Dendritic cell treated with granulocyte-macrophage colony-stimulating factor and Interleukin-4, amounts not matched to agents 40 ng/mL and 50 ng/mL, for 4 days (primary cell): Measurements from ENCODE around the gene DCAF7.

Experiments used
- H3K27ac Mint-ChIP-seq: one replicate; pipeline ENCODE4 v1.8.0; 2022; ENCODE audit warnings: mild to moderate bottlenecking, mixed read lengths
- H3K27me3 Mint-ChIP-seq: one replicate; pipeline ENCODE4 v1.8.0; 2022; ENCODE audit warnings: mild to moderate bottlenecking, mixed read lengths
- H3K36me3 Mint-ChIP-seq: one replicate; pipeline ENCODE4 v1.8.0; 2022; ENCODE audit warnings: low read depth, mixed read lengths
- H3K4me1 Mint-ChIP-seq: one replicate; pipeline ENCODE4 v1.8.0; 2022; ENCODE audit warnings: low read depth, mixed read lengths
- H3K4me3 Mint-ChIP-seq: one replicate; pipeline ENCODE4 v1.8.0; 2022; ENCODE audit warnings: mild to moderate bottlenecking, moderate library complexity, mixed read lengths
- H3K9me3 Mint-ChIP-seq: one replicate; pipeline ENCODE4 v1.8.0; 2022; ENCODE audit warnings: mixed read lengths
- intact Hi-C: fragments of 100-400 bp; cut with micrococcal nuclease; formaldehyde crosslinking; loops from one replicate; pipeline ENCODE4 v1.15.0; 2022

Gene DCAF7

GRCh38 chr17:63546308-63547082 is 3.8 kb upstream of the DCAF7 start:
- Mint-ChIP-seq H3K36me3 (peaks cover 15% of the 10 kb centered on the region), H3K4me1 (peaks cover 15% of the 10 kb centered on the region), H3K27me3 (no peaks in the 10 kb centered on the region), H3K4me3 (no peak overlapping the region), H3K9me3 (no peaks in the 10 kb centered on the region), H3K27ac (no peak overlapping the region)
- intact Hi-C loops, result no loop called here

- H3K9me3 Mint-ChIP-seq, result no peaks in the 10 kb centered on the region
- intact Hi-C loops, result no loop called here
- peaks cover 17% of the 10 kb centered on the region for H3K4me1 Mint-ChIP-seq
- H3K27ac Mint-ChIP-seq, result no peak overlapping the region
- H3K27me3 Mint-ChIP-seq, result no peaks in the 10 kb centered on the region
- peaks cover 21% of the 10 kb centered on the region for H3K36me3 Mint-ChIP-seq
- H3K4me3 Mint-ChIP-seq, result no peak overlapping the region
Measured at GRCh38 chr17:63547083-63547523, 3.2 kb upstream of the DCAF7 start.

GRCh38 chr17:63549289-63549945 is 860 bp upstream of the DCAF7 start:
- intact Hi-C loops, result no loop called here
- H3K4me1 Mint-ChIP-seq, result peaks cover 36% of the 10 kb centered on the region
- peak overlapping the region; percentile 97 for H3K27ac Mint-ChIP-seq
- no peaks in the 10 kb centered on the region for H3K9me3 Mint-ChIP-seq
- H3K27me3 Mint-ChIP-seq, result no peaks in the 10 kb centered on the region
- H3K36me3 Mint-ChIP-seq, result peaks cover 27% of the 10 kb centered on the region
- peak overlapping the region; percentile 98 for H3K4me3 Mint-ChIP-seq

- intact Hi-C loops, result loop anchor here (1.0 to 5.0 kb wide), 3 partner anchors 46 to 105 kb away; partner anchors contain the start of gene CYB561
- Mint-ChIP-seq H3K27me3 (no peaks in the 10 kb centered on the region), H3K36me3 (peaks cover 35% of the 10 kb centered on the region), H3K27ac (peak overlapping the region; percentile 97), H3K4me1 (peaks cover 53% of the 10 kb centered on the region), H3K4me3 (peak overlapping the region; percentile 98), H3K9me3 (no peaks in the 10 kb centered on the region)
Measured at GRCh38 chr17:63550817-63551639, 751 bp downstream of the DCAF7 start.

- peaks cover 47% of the 10 kb centered on the region for H3K36me3 Mint-ChIP-seq
- H3K27me3 Mint-ChIP-seq, result no peaks in the 10 kb centered on the region
- intact Hi-C loops, result loop anchor here (5.0 kb wide), 2 partner anchors 45 to 50 kb away; no protein-coding TSS in a partner anchor
- H3K9me3 Mint-ChIP-seq, result no peaks in the 10 kb centered on the region
- peak overlapping the region; percentile 98 for H3K4me3 Mint-ChIP-seq
- peaks cover 62% of the 10 kb centered on the region for H3K4me1 Mint-ChIP-seq
- H3K27ac Mint-ChIP-seq, result peak overlapping the region; percentile 97
Measured at GRCh38 chr17:63552211-63552610, 1.9 kb downstream of the DCAF7 start.

GRCh38 chr17:63555500-63556156 is 5.4 kb downstream of the DCAF7 start:
- no peaks in the 10 kb centered on the region for H3K27me3 Mint-ChIP-seq
- H3K4me1 Mint-ChIP-seq, result peaks cover 74% of the 10 kb centered on the region
- intact Hi-C loops, result no loop called here
- peaks cover 49% of the 10 kb centered on the region for H3K36me3 Mint-ChIP-seq
- peak overlapping the region; percentile 74 for H3K27ac Mint-ChIP-seq
- no peak overlapping the region for H3K4me3 Mint-ChIP-seq
- H3K9me3 Mint-ChIP-seq, result no peaks in the 10 kb centered on the region

GRCh38 chr17:63557416-63557815 is 7.1 kb downstream of the DCAF7 start:
- Mint-ChIP-seq H3K4me1 (peaks cover 71% of the 10 kb centered on the region), H3K4me3 (no peak overlapping the region), H3K9me3 (no peaks in the 10 kb centered on the region), H3K36me3 (peaks cover 34% of the 10 kb centered on the region), H3K27me3 (no peaks in the 10 kb centered on the region), H3K27ac (no peak overlapping the region)
- intact Hi-C loops, result no loop called here

- H3K4me1 Mint-ChIP-seq, result peaks cover 62% of the 10 kb centered on the region
- H3K9me3 Mint-ChIP-seq, result no peaks in the 10 kb centered on the region
- intact Hi-C loops, result no loop called here
- peaks cover 28% of the 10 kb centered on the region for H3K36me3 Mint-ChIP-seq
- no peak overlapping the region for H3K4me3 Mint-ChIP-seq
- H3K27me3 Mint-ChIP-seq, result no peaks in the 10 kb centered on the region
- H3K27ac Mint-ChIP-seq, result no peak overlapping the region
Measured at GRCh38 chr17:63558441-63558840, 8.2 kb downstream of the DCAF7 start.

- Mint-ChIP-seq H3K4me3 (no peak overlapping the region), H3K9me3 (no peaks in the 10 kb centered on the region), H3K4me1 (peaks cover 37% of the 10 kb centered on the region), H3K27ac (no peak overlapping the region), H3K27me3 (no peaks in the 10 kb centered on the region), H3K36me3 (peaks cover 21% of the 10 kb centered on the region)
- intact Hi-C loops, result no loop called here
Measured at GRCh38 chr17:63561819-63562218, 11.5 kb downstream of the DCAF7 start.

- Mint-ChIP-seq H3K4me1 (peaks cover 23% of the 10 kb centered on the region), H3K4me3 (no peak overlapping the region), H3K36me3 (peaks cover 20% of the 10 kb centered on the region), H3K9me3 (no peaks in the 10 kb centered on the region), H3K27ac (no peak overlapping the region), H3K27me3 (no peaks in the 10 kb centered on the region)
- intact Hi-C loops, result no loop called here
Measured at GRCh38 chr17:63563339-63563738, 13.1 kb downstream of the DCAF7 start.

- no peak overlapping the region for H3K4me3 Mint-ChIP-seq
- H3K9me3 Mint-ChIP-seq, result no peaks in the 10 kb centered on the region
- peaks cover 26% of the 10 kb centered on the region for H3K4me1 Mint-ChIP-seq
- intact Hi-C loops, result no loop called here
- peaks cover 30% of the 10 kb centered on the region for H3K36me3 Mint-ChIP-seq
- no peaks in the 10 kb centered on the region for H3K27me3 Mint-ChIP-seq
- no peak overlapping the region for H3K27ac Mint-ChIP-seq
Measured at GRCh38 chr17:63564562-63564961, 14.3 kb downstream of the DCAF7 start.

- no peaks in the 10 kb centered on the region for H3K9me3 Mint-ChIP-seq
- no peak overlapping the region for H3K27ac Mint-ChIP-seq
- H3K27me3 Mint-ChIP-seq, result no peaks in the 10 kb centered on the region
- H3K4me3 Mint-ChIP-seq, result no peak overlapping the region
- peaks cover 14% of the 10 kb centered on the region for H3K4me1 Mint-ChIP-seq
- intact Hi-C loops, result no loop called here
- peaks cover 38% of the 10 kb centered on the region for H3K36me3 Mint-ChIP-seq
Measured at GRCh38 chr17:63567229-63567628, 17.0 kb downstream of the DCAF7 start.

GRCh38 chr17:63568563-63568962 is 18.3 kb downstream of the DCAF7 start:
- Mint-ChIP-seq H3K9me3 (no peaks in the 10 kb centered on the region), H3K4me3 (no peak overlapping the region), H3K4me1 (peaks cover 15% of the 10 kb centered on the region), H3K27ac (no peak overlapping the region), H3K36me3 (peaks cover 44% of the 10 kb centered on the region), H3K27me3 (no peaks in the 10 kb centered on the region)
- intact Hi-C loops, result no loop called here
